Astrocyte (in vitro differentiated cells and primary cell): ENCODE data around the gene SND1.

Experiments used
- EZH2 ChIP-seq: IDR thresholded peaks from 2 replicates; pipeline ENCODE4 v1.6.1; 2012; ENCODE audit warnings: mild to moderate bottlenecking, low read length, inconsistent platforms; ENCODE audit not compliant: insufficient read depth
- TF ChIP-seq, protein P1 (sequence below): IDR thresholded peaks from 2 replicates; pipeline ENCODE4 v1.5.1; 2011; ENCODE audit warnings: low read depth, mild to moderate bottlenecking, inconsistent platforms, low read length, moderate library complexity; ENCODE audit not compliant: insufficient read depth

- TF ChIP-seq, protein P1, sequence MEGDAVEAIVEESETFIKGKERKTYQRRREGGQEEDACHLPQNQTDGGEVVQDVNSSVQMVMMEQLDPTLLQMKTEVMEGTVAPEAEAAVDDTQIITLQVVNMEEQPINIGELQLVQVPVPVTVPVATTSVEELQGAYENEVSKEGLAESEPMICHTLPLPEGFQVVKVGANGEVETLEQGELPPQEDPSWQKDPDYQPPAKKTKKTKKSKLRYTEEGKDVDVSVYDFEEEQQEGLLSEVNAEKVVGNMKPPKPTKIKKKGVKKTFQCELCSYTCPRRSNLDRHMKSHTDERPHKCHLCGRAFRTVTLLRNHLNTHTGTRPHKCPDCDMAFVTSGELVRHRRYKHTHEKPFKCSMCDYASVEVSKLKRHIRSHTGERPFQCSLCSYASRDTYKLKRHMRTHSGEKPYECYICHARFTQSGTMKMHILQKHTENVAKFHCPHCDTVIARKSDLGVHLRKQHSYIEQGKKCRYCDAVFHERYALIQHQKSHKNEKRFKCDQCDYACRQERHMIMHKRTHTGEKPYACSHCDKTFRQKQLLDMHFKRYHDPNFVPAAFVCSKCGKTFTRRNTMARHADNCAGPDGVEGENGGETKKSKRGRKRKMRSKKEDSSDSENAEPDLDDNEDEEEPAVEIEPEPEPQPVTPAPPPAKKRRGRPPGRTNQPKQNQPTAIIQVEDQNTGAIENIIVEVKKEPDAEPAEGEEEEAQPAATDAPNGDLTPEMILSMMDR: no peak
- TF ChIP-seq EZH2: no peak
Measured at GRCh38 chr7:127786184-127786583, 134.2 kb downstream of the SND1 start.
